LoVo (cell line): ENCODE results near the gene SIGLEC7.

Experiments used
- DNase-seq: peaks from one replicate; pipeline ENCODE4 v3.0.0-alpha.2; 2016; ENCODE audit warnings: low spot score

Gene SIGLEC7

DNA sequence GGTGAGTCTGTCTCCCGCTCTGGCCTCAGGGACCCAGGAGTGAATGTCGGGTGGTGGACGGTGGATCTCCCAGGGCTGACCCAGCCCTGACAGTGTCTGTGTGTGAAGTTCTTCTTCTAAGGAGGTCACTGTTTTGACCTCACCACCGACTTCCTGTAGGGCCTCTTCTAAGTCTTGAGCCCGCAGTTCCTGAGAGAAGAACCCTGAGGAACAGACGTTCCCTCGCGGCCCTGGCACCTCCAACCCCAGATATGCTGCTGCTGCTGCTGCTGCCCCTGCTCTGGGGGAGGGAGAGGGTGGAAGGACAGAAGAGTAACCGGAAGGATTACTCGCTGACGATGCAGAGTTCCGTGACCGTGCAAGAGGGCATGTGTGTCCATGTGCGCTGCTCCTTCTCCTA is at the start of gene SIGLEC7:
Gene SIGLEC7, plus strand, starts transcription at position 183 of the 400 bp plus-strand sequence. Its CDS starts 69 bp downstream, at position 252.
- DNase-seq: no peak

DNA sequence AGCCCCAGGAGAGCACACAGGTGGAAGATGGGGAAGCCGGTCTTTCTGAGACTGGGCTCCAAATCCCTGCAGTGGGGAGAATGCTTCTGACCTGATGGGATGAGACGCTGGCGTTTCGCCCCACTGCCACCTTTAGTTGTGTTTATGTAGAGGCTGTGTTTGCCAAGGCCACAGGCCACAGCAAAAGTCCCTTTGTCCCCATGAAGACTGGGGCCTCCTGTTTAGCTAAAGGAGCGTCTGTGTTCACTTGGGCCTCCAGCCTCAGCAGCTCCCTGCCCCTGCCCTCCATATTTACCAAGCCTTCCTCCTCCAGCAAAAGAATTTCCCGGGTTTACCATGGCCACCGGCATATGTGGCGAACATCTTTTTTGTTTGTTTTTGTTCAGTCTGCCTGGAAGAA is 49.0 kb upstream of the SIGLEC7 start:
- DNase-seq: no peak

DNA sequence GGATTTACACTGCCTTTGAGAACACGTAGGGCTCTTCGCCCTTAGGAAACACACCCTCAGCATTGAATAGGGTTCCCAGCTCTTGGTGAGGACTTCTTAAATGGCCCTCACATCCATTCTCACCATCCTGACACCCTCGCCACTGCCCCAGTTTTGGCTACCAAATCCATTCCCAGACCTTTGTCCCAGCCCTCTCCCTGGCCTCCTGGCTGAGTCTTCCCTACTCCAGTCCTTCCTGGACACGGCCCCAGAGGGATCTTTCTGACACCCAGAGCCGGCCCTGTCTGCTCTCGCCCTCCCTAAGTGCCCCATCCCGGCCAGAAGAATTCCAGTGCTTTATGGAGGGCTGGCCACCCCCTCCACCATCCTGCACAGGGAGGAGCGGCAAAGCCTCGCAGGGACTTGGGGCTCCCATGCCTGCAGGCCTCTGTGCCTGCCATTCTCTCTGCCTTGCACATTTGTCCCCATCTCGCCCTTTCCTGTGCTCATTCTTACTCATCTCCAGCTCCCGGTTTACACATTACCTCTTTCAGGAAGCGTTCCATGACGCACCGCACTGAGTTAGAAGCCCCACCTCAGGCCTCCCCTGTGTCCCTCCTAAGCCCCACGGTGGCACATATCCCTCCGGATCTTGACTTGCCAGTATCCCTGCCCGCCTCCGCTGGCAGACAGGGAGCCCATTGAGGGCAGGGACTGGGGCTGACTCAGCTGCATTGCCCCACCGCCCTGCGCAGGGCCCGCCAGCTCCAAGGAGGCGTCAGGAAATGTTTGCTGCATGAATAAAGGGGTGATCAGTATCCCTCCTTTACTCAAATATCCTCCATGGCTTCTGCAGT is 48.4 kb upstream of the SIGLEC7 start:
- DNase-seq: no peak

DNA sequence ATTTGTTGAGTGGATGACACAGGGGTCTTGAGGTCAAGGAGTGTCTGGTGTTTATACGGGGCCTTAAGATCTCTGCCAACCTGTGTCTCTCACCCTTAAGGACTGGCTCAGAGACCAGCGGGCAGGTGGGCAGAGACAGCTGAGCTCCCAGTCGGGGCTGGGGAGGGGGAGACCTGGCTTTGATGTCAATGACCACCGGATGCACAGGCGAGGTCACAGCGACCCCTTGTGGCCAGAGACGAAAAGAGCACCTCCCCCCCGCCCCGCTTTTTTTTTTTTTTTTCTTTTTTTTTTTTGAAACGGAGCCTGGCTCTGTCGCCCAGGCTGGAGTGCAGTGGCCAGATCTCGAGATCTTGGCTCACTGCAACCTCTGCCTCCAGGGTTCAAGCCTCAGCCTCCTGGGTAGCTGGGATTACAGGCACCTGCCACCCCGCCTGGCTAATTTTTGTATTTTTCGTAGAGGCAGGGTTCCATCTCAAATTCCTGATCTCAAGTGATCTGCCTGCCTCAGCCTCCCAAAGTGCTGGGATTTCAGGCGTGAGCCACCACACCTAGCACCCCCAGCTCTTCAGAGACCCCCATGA is 47.3 kb upstream of the SIGLEC7 start:
- DNase-seq: no peak

DNA sequence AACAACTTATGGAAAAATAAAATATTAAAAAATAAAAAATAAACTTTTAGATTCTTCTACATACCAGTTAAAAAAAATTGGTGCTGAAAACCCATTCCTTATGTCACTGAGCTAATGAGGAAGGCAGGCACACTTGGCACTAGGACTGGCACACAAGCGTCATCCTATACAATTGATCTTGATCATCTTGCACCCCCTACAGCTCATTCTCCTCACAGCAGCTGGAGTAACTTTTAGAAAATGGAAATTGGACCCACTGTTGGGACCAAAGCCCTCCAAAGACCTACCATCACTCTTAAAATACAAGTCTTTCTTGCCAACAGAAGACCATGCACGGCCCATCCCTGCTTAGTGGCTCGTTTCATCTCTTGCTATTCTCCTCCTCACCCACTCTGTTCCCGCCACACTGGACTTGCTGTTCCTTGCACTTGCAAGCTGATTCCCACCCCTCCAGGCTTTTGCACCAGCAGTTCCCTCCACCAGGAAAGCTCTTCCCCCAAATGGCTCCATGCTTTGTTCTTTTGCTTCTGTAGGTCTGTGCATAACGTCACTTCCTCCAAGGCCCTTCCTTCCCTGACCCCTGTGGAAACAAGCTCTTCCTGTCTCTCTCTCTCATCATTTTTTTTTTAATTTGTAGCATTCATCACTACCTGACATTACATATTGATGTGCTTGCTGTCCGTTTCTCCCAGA is 45.5 kb upstream of the SIGLEC7 start:
- no peak for DNase-seq

DNA sequence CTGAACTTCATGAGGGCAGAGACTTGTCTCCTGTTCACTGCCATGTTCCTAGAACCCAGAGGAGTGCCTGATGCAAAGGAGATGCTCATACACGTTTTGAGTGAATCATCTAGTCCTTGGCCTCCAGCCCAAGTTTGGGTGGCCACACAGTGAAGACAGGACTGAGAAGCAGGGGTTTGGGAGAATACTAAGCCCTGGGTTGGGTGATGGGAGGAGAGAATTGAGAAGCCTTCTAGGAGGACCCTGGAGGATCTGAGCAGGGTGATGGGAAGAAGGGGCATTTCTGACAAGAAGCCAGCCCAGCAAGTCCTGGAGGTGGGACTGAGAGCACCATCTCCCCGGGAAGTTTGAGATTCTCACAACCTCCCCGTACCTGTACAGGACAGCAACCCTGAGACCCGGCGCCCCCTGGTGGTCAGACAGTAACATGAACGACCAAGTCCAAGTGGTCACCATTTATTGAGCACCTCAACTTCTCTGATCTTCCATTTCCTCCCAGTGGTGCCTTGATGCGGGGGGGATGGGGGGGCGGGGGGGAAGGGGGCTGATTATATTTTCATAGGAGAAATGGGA is 44.8 kb upstream of the SIGLEC7 start:
- peak; percentile 58 for DNase-seq

DNA sequence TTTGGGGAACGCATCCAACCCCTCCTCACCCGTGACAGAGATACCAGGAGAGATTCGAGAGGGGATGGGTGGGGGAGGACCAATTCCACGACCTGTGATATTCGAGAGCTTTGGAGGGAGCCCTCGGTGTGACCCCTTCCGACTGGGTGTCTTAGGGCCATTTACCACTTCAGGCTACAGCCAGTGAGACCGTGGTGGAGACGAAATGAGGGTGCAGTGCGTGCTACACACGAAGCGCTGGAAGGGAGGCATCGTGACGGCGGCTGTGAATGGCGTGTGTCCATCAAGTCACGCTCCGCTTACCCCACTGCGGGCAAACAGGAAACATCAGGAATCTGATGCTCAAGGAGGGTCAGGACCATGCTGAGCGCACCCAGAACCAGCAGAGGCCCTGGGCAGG is 44.3 kb upstream of the SIGLEC7 start:
- no peak for DNase-seq

DNA sequence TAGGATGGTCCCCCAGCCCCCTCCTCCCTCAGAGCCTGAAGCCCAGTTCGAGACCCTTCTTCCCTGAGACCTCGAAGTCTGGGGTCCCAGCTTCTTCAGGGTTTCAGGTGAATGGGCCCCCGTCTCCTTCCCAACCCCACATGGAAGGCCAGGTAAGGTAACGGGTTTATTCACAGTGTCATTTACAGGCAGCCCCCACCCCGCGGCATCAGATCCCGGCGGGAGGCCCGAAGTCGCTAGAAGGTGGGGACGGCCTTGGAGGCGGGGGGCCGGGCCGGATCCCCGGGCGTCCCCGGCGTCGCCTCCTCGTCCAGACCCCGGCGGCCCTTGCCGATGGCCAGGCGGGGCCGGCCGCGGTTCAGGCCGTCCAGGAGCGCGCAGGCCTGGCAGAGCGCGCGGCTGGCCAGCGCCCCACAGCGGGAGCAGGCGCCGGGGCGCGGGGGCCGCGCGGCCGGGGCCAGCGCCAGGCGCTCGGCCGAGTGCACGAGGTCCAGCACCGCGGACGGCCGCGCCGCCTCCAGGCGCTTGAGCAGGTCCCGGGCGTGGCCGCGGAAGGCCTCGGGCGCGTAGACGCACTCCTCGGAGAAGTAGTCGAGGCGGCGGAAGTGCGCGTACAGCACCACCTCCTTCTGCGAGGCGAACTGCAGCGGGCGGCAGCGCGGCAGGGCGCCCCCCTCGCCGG is 43.6 kb upstream of the SIGLEC7 start:
- DNase-seq: no peak

DNA sequence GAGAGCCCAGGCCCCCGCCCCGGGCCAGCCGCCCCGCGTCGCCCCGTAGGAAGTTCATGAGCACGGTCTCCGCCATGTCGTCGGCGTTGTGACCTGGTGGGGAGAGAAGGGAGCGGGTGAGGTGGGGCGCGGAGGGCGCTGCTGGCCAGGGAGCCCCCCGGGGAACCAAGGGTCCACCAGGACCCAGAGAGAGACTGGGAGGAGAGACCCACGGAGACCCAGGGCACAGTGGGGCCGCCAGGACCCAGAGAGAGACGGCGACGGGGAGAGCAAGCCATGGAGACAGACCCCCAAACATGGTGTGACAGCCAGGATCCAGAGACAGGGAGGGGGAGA is 43.1 kb upstream of the SIGLEC7 start:
- DNase-seq: no peak

DNA sequence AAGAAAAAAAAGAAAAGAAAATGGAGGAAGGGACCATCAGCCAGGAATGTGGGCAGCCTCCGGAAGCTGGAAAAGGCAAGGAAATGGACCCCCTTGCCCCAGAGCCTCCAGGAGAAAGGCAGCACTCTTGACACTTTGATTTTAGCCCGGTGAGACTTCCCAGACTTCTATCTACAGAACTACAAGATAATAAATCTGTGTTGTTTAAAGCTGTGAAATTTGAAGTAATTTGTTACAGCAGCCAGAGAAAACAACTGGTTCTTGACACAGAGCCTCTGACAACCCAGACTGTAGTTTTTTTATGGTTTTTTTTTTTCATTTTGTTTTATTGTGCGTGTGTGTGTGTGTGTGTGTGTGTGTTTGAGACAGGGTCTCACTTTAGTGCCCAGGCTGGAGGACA is 41.5 kb upstream of the SIGLEC7 start:
- no peak for DNase-seq

DNA sequence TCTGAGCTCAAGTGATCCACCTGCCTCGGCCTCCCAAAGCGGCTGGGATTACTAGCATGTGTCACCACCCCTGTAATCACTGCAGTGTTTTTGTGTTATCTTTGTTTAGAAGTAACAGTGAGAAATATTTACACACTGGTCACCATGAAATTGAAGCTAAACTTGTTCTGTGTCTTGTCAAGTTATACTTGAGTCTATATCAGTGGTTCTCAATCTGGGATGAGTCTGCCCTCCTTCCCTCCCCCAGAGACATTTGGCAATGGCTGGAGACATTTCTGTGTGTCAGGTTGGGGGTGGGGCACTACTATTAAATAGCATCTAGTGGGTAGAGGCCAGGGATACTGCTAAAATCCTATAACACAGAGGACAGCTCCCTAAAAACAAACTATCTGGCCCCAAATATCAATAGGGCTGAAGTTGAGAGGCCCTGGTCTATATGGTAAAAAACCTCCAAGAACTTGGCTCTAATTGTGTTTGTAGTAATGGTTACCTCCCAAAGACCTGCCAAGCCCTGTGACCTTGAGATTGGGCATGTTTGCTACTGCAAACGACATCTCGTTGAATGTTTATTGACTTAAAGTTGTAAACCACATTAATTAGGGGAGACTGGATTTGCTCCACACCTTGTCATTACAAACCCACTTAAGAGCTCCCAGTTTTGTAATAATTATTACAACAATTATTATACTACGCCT is 40.8 kb upstream of the SIGLEC7 start:
- DNase-seq: no peak

DNA sequence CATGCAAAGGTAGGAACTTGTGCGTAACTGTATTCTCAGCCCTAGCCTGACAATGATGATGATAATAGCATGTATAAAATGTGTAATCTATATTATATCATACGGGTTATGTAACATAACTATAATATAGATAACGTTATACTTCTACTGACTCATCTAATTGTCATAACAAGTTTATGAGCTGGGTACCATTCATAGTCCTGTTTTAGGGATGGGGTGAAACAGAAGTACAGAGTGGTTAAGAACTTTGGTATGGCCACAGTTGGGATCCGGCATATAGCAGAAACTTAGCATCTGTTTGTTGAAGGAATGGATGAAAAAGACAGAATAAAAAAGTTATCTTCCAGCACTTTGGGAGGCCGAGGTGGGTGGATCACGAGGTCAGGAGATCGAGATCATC is 39.1 kb upstream of the SIGLEC7 start:
- no peak for DNase-seq

DNA sequence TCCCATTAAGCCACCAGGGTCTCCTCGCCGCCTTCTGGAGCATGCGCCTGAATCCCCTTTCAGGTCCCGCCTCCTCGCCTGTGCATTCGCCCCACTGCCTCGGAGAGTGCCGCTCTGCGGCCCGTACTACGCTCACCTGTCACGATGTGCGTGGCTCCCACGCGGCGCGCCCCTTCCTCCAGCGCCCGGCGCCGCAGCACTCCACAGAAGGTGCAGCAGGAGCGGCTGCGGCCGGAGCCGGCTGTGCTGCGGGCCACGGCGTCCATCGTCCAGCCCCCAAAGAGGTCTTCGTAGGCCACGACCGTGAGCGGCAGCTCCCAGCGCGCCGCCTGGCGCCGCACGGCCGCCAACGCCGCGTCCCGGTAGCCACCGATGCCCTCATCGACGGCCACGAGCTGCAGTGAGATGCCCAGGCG is 38.2 kb upstream of the SIGLEC7 start:
- no peak for DNase-seq

DNA sequence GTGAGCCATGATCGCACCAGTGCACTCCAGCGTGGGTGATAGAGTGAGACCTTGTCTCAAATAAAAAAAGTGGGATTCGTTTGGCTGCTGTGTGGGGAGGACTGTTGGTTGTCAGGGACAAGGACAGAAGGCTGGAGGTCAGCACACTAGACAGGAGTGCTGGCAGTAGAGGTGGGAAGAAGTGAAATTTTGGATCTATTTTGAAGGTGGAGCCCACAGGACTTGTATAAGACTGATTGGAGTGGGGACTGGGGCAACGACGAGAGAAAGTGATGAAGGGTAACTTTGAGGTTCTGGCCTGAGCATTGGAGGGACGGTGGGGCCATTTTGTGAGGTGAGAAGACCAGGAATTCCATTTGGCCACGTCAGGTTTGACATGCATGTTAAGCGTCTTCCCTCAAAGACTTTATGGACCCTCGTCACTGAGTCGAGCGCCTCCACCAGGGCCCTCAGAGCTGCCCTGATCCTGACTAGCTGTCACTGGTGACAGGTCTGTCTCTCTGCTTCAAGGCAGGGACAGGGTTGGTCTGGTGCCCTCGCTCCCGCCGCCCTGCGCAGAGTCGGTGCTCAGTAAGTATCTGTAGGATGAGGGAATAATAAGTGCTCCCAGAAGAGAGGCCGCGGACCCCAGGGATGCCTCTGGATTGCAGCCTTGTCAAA is 34.6 kb upstream of the SIGLEC7 start:
- DNase-seq: peak; percentile 26

DNA sequence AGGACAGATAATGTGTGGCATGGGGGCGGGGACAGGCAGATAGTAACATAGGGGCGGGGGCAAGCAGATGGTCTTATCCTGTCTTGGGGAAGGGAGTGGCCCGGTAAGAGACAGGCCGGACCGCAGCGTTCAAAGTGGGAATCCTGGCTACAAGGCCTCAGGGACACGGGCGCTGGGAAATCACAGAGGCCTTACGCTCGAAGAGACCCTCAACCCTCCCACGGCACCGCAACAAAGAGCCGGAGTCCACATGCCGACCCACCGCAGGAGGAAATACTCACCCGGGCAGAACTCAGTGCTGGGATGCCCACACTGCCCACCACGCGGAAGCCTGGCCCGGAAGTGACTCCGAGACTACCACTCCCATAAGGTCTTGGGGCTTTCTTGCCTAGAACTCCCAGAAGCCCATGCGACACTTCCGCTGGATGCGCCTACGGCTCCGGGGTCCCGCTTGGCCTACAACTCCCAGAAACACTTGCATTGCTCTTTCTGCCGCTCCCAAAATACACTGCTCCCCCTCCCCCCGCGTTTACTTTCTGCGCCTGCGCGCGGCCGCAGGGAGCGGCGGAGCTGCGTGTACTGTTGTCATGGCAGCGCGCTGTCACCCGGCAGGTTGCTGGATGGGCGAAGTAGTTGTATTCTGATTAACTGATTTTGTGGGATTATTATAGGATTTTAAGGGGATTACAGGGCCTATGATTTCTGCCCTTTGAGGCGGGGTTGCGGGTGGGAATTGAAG is 33.9 kb upstream of the SIGLEC7 start, which contains the start of gene CTU1:
Gene CTU1, minus strand, starts transcription at position 344 of the 739 bp plus-strand sequence. CDS start 3,840 bp downstream, outside the sequence.
- DNase-seq: peak; percentile 99

DNA sequence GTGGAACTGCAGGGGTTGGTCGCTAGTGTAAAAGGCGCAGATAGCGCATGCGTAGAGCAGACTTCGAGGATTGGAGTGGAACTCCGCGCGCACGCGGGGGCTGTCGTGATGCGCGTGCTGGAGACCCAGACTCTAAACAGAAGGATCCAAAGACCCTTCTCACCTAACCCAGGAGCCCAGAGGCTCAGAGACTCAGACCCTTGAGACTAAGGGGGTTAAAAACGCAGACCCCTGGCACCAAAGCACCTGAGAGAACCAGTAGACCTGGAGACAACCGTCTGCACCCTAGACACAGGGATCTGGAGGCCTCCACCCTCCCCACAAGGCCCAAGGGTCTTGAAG is 33.3 kb upstream of the SIGLEC7 start:
- DNase-seq: no peak

DNA sequence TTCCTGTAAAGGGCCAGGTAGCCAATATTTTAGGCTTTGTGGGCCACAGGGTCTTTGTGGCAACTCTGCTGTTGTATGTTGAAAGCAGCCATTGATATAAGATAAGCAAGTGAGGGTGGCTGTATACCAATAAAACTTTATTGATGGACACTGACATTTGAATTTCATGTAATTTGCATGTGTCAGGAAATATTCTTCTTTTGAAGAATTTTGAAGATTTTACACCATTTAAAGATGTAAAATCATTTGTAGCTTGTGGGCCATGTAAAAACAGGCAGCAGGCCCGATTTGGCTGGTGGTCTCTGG is 31.5 kb upstream of the SIGLEC7 start:
- DNase-seq: no peak

DNA sequence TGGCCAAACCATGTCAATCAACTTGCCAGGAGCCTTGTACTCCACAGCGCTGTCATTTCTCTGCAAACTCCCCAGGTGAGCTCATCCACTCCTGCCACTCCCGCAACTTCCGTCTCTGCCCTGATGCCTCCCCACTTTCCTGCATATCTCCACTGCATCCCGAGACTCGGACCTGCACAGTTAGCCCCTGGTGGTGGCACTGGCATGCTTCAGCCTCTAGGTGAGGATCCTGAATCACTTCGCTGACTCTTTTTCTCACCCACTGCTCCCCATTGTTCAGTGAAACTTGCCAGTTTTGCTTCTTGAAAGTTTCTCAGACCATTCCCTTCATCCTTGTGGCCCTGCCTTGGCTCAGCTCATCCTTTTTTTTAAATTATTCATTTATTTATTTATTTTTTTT is 30.5 kb upstream of the SIGLEC7 start:
- no peak for DNase-seq

DNA sequence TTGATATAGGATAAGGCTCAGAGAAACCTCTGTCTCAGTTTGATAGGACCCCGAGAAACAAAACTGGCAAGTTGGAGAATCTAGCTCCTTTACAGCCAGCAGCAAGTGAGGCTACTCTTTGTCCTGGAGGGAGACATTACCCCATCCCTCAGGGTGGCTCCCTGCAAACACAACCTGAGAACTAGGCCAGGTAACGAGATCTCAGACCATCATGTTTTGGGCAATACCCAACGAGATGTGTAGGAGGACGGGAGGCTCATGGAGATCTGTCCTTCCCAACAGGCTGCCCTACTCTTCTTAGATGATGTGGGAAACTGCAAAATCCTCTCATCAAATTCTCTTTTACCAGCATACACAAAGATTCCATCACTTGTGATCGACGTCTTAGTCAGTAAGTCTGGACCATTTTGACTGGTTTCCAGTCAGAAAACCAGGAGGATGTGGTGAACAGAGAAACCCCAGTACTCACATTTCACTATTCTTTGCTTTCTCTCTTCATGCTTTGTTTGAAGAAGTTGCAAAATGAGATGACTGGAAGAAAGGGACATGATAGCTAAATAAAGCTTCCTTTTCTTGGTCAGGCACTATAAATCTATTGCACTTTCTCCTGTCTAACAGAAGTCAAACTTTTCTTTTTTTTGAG is 27.9 kb upstream of the SIGLEC7 start:
- no peak for DNase-seq

DNA sequence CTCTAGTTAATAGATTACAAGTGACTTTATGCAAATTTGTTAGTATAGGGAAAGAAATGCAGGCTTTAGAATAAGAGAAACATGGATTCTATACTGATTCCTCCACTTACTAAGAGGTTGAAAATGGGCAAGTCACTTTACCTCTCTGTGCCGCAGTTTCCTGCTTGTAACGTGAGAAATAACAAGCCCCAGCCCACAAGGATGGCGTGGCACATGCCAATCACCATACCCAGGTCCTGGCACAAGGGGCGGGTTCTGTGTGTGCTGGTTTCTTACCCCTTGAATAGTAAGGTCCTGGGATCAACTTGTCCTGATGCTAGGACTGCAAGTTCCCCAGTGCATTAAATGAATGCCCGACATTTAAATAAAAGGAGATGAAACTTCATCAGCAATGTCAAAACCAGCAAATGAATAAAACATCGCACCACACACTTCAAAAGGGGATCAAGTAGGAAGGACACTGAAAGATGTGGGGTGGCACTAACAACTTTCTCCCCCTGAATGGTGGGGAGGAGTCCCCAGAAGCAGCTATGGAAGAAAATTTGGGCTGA is 25.3 kb upstream of the SIGLEC7 start:
- no peak for DNase-seq
